Endothelial cell of hepatic sinusoid (primary cell): ENCODE measurements around the gene CIDEB.

Source experiments
- in situ Hi-C: cut with HindIII; loops from 2 replicates; pipeline ENCODE4 v1.10.0; 2017; ENCODE audit warnings: low sequenced_read_pairs

Gene CIDEB

GRCh38 chr14:24314377-24315193 lies 6.8 kb upstream of the CIDEB start:
- in situ Hi-C loops, result no loop called here

DNA sequence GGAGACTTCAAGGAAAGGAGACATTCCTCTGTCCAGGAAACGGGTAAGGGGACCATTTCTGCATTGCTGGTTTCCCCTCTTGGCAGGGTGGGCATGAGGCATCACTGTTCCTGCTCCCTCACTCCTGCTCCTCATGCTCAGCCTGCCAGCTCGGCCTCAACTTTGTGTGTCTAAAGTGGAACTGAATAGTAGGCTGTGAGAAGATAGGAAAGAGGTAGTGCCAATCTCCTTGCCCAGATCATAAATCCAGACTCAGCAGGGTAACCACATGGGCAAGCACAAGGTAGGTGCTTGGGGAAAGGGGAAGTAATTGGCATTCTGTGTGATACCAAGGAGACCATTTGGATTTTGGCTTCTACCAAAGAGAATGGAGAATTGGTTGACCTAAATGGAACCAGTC lies 6.1 kb upstream of the CIDEB start:
- in situ Hi-C loops, result no loop called here

GRCh38 chr14:24312736-24313507 lies 5.1 kb upstream of the CIDEB start:
- in situ Hi-C loops, result no loop called here

GRCh38 chr14:24311837-24312615 lies 4.2 kb upstream of the CIDEB start:
- in situ Hi-C loops, result no loop called here

GRCh38 chr14:24310646-24311604 lies 3.1 kb upstream of the CIDEB start, which contains the start of gene LTB4R:
LTB4R (plus strand) TSS chr14:24311502; CDS start chr14:24315652, 4,150 bp downstream.
- in situ Hi-C loops, result no loop called here

DNA sequence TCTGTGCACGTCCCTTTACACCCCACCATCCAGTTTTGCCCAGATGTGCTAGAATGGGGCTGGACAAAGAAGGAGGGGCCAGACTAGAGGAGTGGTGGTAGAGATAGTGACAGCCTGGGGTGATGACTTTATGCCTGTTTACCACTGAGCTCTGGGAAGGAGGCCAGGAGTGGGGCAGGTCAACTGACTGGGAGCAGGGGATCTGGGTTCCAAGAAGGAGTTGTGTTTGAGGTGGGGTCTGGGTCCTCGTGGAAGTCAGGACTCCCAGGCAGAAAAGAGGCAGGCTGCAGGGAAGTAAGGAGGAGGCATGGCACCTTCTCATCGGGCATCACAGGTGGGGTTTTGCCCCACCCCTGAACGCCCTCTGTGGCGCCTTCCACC lies 2.5 kb upstream of the CIDEB start:
- in situ Hi-C loops, result no loop called here

DNA sequence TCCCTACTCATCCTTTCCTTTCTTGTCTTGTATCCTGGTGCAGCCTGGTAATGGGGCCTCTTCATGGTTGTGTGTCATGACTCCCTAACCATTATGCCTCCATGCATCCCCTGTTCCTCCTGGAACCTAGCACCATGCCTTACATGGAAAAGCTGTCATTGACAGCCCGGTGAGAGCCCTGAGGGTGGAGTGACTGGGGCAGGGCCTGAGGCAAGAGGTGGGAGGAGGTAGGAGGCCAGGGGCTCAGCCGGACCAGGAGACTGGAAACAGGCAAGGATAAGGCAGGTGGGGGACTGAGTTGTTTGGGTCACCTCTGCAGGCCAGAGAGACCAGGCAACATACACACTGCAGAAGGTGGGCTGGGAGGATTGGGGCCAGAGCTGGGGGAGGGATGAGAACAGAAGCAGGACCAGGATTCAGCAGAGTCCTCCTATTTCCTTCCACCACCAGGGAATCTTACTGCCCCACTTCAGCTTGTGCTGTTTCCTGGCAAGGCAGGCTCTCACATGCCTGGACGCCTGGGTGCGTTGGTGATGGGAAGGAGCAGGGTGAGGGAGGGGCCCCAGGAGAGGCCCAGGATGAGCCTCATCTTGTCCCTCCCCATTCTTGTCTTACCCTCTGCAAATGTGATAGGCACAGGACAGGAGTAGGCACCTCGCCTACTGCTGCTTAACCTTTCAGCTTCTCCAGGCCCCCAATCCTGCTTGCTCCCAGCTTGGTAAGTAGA lies 1.9 kb upstream of the CIDEB start, which contains the start of gene LTB4R2:
LTB4R2 (plus strand) TSS at position 603 of the 727 bp plus-strand sequence. CDS start 525 bp downstream, outside the sequence.
- in situ Hi-C loops, result no loop called here

DNA sequence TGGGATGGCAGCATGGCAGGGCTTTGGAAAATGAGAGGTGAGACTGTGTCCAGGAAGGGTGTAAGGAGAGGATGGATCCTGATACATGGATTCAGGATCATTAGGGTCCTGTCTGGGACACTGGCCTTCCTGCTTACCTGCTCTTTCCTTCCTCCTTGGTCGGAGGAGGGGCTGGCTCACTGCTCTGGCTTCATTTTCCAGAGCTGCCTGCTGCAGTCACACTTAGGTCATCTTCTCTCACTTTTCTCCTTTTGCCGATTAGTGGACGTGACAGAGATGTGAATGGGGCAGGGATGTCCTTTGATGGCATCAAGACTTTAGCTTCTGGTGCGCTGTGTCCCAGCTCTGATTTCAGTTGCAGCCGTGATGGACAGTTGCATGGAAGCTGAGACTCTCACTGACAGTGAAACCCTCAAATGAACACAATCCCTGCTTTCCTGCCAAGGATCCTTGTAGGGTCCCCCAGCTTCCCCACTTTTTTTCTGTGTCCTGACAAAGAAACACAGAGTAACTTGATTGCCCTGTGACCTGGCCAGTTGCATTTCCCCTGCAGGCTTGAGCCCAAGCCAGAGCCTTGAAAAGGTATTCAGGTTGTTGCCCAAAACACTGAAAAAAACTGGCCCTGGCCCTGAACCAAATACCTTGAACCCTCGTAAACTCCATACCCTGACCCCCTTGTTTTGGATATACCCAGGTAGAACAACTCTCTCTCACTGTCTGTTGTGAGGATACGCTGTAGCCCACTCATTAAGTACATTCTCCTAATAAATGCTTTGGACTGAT lies 756 bp upstream of the CIDEB start:
- in situ Hi-C loops, result no loop called here

GRCh38 chr14:24307156-24307574 lies 612 bp downstream of the CIDEB start:
- in situ Hi-C loops, result no loop called here

DNA sequence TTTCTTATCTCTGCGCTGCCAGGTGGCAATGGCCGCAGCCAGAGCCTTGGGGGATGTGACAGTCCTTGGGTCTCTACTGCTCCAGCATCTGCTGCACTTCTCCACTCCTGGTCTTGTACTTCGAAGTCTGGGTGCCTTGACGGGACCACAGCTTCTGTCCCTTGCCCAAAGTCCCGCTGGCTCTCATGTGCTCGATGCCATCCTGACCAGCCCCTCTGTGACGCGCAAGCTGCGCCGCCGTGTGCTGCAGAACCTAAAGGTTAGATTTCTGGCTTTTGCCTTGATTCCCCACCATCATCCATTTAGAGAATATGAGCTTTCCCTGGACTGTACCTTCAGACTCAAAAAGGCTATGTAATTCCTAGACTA lies 3.8 kb downstream of the CIDEB start:
- in situ Hi-C loops, result no loop called here

- in situ Hi-C loops, result no loop called here
Measured at GRCh38 chr14:24300326-24300980, 7.3 kb downstream of the CIDEB start.

DNA sequence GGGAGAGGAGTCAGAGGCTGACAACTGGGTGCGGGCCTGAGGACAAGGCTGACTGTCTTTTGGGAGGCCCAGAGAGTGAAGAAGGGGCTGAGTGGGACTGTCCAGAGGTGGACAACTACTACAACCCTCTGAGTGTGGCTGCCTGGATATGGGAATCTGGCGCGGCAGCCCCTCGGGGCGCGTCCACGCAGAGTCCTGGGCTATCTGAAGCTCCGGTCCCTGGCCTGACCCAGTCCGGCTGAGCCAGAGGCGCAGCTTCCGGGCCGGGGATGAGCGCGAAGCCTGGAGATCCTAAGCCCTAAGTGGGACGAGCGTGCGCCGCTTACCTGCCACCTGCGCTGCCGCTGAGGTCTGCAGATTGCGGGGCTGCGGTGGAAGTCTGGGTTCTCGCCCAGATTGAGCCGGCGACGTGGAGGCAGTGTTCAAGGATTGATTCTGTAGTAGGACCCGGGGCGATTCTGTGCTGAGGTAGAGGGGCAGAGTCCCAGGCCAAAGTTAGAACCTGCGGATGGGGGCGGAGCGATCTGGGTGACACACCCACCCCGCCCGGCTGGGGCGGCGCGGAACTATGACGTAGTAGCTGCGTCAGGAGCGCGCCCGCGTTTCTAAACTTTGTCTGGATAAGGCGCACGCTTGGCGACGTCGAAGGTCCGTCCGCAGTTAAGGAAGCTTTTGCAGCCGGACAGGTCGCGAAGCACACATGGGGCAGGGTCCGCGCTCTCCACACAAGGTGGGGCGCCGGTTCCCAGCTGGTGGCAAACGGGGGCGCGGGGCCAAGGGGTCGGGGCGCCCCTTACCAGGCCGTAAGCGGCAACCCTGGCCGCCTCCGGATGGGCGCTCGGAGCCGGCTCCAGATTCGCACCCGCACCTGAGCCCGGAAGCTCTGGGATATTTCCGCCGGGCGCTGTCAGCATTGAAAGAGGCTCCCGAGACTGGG lies 8.3 kb downstream of the CIDEB start, which contains the start of the genes DHRS1 and NOP9:
DHRS1 (minus strand) TSS at position 526 of the 937 bp plus-strand sequence. CDS start 674 bp downstream, outside the sequence.
NOP9 (plus strand) TSS at position 596 of the 937 bp plus-strand sequence; CDS start at position 701, 105 bp downstream.
- in situ Hi-C loops, result loop anchor here (5.0 to 10.0 kb wide), 2 partner anchors 37 to 95 kb away; partner anchors contain the start of genes TGM1 and TSSK4

GRCh38 chr14:24298892-24299254 lies 8.9 kb downstream of the CIDEB start:
- in situ Hi-C loops, result loop anchor here (5.0 to 10.0 kb wide), 2 partner anchors 37 to 94 kb away; partner anchors contain the start of genes TGM1 and TSSK4

DNA sequence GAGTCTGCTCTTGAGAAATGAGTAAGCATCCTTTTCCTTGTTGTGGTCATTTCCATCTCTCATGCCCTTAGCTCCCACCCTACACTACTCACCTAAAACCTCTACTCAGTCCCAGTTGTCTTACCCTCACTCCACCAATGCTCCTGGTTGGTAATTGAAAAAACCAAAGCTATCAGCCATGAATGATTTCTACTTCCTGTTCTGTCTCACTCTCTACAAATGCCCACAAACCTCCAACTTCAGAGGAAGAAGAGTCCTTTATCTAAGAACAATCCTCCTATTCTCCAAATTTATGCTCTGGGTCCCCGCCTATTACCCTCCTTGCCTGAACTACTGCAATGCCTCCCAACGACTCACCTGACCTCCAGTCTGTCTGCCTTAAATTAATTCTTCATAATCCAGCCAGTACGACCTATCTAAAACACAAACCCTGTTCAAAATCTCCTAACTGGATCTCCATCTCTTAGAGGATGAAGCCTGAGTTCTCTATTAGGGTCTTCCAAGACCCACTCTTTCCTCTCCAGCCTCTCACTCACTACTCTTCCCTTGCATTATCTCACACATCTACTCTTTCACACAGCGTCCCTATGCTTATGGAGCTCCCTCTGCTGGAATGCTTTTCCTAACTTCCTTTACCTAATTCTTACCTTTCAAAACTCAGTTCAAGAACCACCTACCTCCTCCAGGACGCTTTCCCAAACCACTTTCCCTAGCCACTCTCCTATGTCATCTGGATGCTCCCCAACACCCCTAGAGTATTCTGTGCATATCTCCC lies 10.4 kb downstream of the CIDEB start:
- in situ Hi-C loops, result loop anchor here (5.0 to 10.0 kb wide), 2 partner anchors 35 to 93 kb away; partner anchors contain the start of genes TGM1 and TSSK4

GRCh38 chr14:24296341-24297157 lies 11.2 kb downstream of the CIDEB start:
- in situ Hi-C loops, result loop anchor here (5.0 to 10.0 kb wide), 2 partner anchors 34 to 92 kb away; partner anchors contain the start of genes TGM1 and TSSK4
